Measurements from ENCODE around the gene ADRA2C. TPM values are rescaled to one million over a fixed set of nuclear protein-coding genes. Genes with fewer than 3 reads are reported as not detected.

Gene ADRA2C
- total RNA-seq, 2 donors from 2014 or later, result 16.0 to 17.3 TPM

DNA sequence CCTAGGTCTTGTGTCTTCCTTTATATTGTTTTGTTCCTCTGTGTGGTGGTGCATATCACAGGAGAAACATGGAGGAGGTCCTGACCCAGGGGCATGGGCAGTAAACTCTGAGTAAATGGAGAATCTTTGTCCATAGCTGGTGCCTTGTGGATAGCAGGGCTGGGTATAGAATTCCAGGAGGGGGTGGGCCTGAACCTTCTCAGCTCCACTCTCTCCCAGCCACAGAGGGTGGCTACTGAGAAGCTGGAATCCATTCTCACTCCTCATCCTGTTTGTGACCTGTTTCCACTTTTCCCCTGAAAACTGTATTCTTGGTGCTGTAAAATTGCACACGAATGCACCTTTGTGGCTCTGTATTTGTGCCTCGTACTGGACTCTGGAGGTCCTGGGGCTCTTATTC, 47.7 kb upstream of the ADRA2C start:
- Mint-ChIP-seq H3K4me1 (peaks cover 7% of the 10 kb centered on the region), H3K36me3 (ENCODE audit: low read depth) (no peaks in the 10 kb centered on the region), H3K9me3 (peaks cover 16% of the 10 kb centered on the region), H3K4me3 (no peak overlapping the region), H3K27me3 (ENCODE audit: insufficient read depth) (peaks cover 4% of the 10 kb centered on the region), H3K27ac (no peak overlapping the region)
- TF ChIP-seq, protein P1, sequence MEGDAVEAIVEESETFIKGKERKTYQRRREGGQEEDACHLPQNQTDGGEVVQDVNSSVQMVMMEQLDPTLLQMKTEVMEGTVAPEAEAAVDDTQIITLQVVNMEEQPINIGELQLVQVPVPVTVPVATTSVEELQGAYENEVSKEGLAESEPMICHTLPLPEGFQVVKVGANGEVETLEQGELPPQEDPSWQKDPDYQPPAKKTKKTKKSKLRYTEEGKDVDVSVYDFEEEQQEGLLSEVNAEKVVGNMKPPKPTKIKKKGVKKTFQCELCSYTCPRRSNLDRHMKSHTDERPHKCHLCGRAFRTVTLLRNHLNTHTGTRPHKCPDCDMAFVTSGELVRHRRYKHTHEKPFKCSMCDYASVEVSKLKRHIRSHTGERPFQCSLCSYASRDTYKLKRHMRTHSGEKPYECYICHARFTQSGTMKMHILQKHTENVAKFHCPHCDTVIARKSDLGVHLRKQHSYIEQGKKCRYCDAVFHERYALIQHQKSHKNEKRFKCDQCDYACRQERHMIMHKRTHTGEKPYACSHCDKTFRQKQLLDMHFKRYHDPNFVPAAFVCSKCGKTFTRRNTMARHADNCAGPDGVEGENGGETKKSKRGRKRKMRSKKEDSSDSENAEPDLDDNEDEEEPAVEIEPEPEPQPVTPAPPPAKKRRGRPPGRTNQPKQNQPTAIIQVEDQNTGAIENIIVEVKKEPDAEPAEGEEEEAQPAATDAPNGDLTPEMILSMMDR (conservative IDR thresholded peaks at IDR 0.05), result no peak
- Histone ChIP-seq H3K27ac (ENCODE audit: low read depth, low read length) (no peak overlapping the region), H3K9me3 (ENCODE audit: control insufficient read depth, low read length) (peaks cover 12% of the 10 kb centered on the region), H3K9ac (ENCODE audit: extremely low read depth, low read length, poor library complexity, severe bottlenecking) (no peak overlapping the region), H3K4me3 (ENCODE audit: low read length) (no peak overlapping the region), H3K36me3 (ENCODE audit: control insufficient read depth, insufficient read depth, low read length) (no peaks in the 10 kb centered on the region), H3K27me3 (ENCODE audit: control insufficient read depth, insufficient read depth, low read length, poor library complexity, severe bottlenecking) (no peaks in the 10 kb centered on the region), H3K4me1 (ENCODE audit: control insufficient read depth, insufficient read depth, low read length) (no peaks in the 10 kb centered on the region)
- DNase-seq, result no peak
- 66 to 71% methylated on average over 2 of the region's 2 CpGs for WGBS, 2 experiments (ENCODE audit: insufficient coverage in 1 of 2, insufficient read length in 1 of 2)

GRCh38 chr4:3719191-3719590, 47.0 kb upstream of the ADRA2C start:
- WGBS, 2 experiments (ENCODE audit: insufficient coverage in 1 of 2, insufficient read length in 1 of 2), result 90% methylated on average over 7 of the region's 7 CpGs; no CpG with 5 or more reads in 1 of the 2 experiments
- Histone ChIP-seq H3K4me3 (ENCODE audit: low read length) (no peak overlapping the region), H3K9me3 (ENCODE audit: control insufficient read depth, low read length) (peaks cover 12% of the 10 kb centered on the region), H3K27ac (ENCODE audit: low read depth, low read length) (no peak overlapping the region), H3K36me3 (ENCODE audit: control insufficient read depth, insufficient read depth, low read length) (no peaks in the 10 kb centered on the region), H3K9ac (ENCODE audit: extremely low read depth, low read length, poor library complexity, severe bottlenecking) (no peak overlapping the region), H3K27me3 (ENCODE audit: control insufficient read depth, insufficient read depth, low read length, poor library complexity, severe bottlenecking) (peaks cover 2% of the 10 kb centered on the region), H3K4me1 (ENCODE audit: control insufficient read depth, insufficient read depth, low read length) (no peaks in the 10 kb centered on the region)
- Mint-ChIP-seq H3K36me3 (ENCODE audit: low read depth) (no peaks in the 10 kb centered on the region), H3K27ac (no peak overlapping the region), H3K9me3 (peaks cover 16% of the 10 kb centered on the region), H3K4me1 (peaks cover 7% of the 10 kb centered on the region), H3K4me3 (no peak overlapping the region), H3K27me3 (ENCODE audit: insufficient read depth) (peaks cover 6% of the 10 kb centered on the region)
- no peak for DNase-seq
- TF ChIP-seq, protein P1 (conservative IDR thresholded peaks at IDR 0.05), result no peak

DNA sequence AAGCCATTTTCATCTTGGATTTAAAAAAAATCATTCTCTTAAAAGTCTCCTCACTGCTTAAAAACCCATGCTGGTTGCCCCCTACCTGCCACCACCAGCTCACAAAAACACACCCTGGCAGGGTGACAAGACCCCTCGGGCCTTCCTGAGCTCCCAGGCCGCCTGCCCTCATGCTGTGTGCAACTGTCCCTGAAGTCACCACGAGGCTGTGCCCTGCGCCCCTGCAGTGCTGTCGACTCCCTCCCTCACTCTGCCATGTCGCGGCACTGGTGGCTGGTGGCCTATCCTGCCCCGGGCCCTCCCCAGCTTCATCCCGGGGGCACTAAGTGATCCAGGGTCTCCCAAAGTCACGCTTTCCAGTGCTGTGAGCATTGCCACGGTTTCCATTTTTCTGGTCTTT, 46.3 kb upstream of the ADRA2C start:
- H3K9me3 ChIP-seq (ENCODE audit: control insufficient read depth, low read length), result peaks cover 12% of the 10 kb centered on the region
- H3K4me1 Mint-ChIP-seq, result peaks cover 14% of the 10 kb centered on the region
- H3K27me3 ChIP-seq (ENCODE audit: control insufficient read depth, insufficient read depth, low read length, poor library complexity, severe bottlenecking), result peaks cover 8% of the 10 kb centered on the region
- H3K4me1 ChIP-seq (ENCODE audit: control insufficient read depth, insufficient read depth, low read length), result peaks cover 5% of the 10 kb centered on the region
- no peaks in the 10 kb centered on the region for H3K36me3 ChIP-seq (ENCODE audit: control insufficient read depth, insufficient read depth, low read length)
- H3K9ac ChIP-seq (ENCODE audit: extremely low read depth, low read length, poor library complexity, severe bottlenecking), result no peak overlapping the region
- H3K27ac ChIP-seq (ENCODE audit: low read depth, low read length), result no peak overlapping the region
- peaks cover 16% of the 10 kb centered on the region for H3K9me3 Mint-ChIP-seq
- no peak overlapping the region for H3K4me3 ChIP-seq (ENCODE audit: low read length)
- WGBS, 2 experiments (ENCODE audit: insufficient coverage in 1 of 2, insufficient read length in 1 of 2), result 88 to 92% methylated on average over 10 to 11 of the region's 11 CpGs
- TF ChIP-seq, protein P1 (conservative IDR thresholded peaks at IDR 0.05), result no peak
- peaks cover 13% of the 10 kb centered on the region for H3K27me3 Mint-ChIP-seq (ENCODE audit: insufficient read depth)
- DNase-seq, result no peak
- H3K27ac Mint-ChIP-seq, result no peak overlapping the region
- no peaks in the 10 kb centered on the region for H3K36me3 Mint-ChIP-seq (ENCODE audit: low read depth)
- no peak overlapping the region for H3K4me3 Mint-ChIP-seq

Data from endodermal cell (in vitro differentiated cells).